OCI-LY3 (cell line): ENCODE data around the gene GRN.

Experiments used
- EZH2phosphoT487 ChIP-seq: fragments of 200-600 bp; shearing (Covaris generic); IDR thresholded peaks from 2 replicates; pipeline ENCODE4 v1.6.1; 2018; ENCODE audit warnings: antibody characterized with exemption, mixed run types, low read depth
- TF ChIP-seq, protein P1 (sequence below): fragments of 200-600, 300-600 bp; sonication (generic); IDR thresholded peaks from 2 replicates; pipeline ENCODE4 v1.5.1; 2014; ENCODE audit warnings: antibody characterized with exemption, low read length, low read depth

GRCh38 chr17:44327715-44328449 is 17.2 kb upstream of the GRN start:
- TF ChIP-seq, protein P1, sequence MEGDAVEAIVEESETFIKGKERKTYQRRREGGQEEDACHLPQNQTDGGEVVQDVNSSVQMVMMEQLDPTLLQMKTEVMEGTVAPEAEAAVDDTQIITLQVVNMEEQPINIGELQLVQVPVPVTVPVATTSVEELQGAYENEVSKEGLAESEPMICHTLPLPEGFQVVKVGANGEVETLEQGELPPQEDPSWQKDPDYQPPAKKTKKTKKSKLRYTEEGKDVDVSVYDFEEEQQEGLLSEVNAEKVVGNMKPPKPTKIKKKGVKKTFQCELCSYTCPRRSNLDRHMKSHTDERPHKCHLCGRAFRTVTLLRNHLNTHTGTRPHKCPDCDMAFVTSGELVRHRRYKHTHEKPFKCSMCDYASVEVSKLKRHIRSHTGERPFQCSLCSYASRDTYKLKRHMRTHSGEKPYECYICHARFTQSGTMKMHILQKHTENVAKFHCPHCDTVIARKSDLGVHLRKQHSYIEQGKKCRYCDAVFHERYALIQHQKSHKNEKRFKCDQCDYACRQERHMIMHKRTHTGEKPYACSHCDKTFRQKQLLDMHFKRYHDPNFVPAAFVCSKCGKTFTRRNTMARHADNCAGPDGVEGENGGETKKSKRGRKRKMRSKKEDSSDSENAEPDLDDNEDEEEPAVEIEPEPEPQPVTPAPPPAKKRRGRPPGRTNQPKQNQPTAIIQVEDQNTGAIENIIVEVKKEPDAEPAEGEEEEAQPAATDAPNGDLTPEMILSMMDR = no peak
- no peak for TF ChIP-seq EZH2phosphoT487
